ENCODE results near the gene RAB37. TPM values are rescaled to one million over a fixed set of nuclear protein-coding genes. Genes with fewer than 3 reads are reported as not detected.

Gene RAB37
- polyA plus RNA-seq (2011; rRNA removed): 0.06 and 0.12 TPM in 2 replicates
- 0.09 TPM in 1 of 2 replicates, not detected in the other for polyA minus RNA-seq (2011; rRNA and poly(A)+ RNA removed)

GRCh38 chr17:74736513-74737298 is at the start of gene RAB37:
TSS of gene RAB37 (plus strand) at chr17:74737256. CDS start at chr17:74737273, 17 bp downstream.
- no peak for DNase-seq (ENCODE audit: low read depth)
- ChIA-PET CTCF (interaction anchor here (0.7 to 3.7 kb wide), 9 partner anchors 8 to 133 kb away, joined by 3 to 14 read pairs (median 3); no protein-coding TSS in a partner anchor), POLR2A (no interaction called here)
- TF ChIP-seq CTCF (IDR thresholded peaks at IDR 0.05; ENCODE audit: insufficient read depth, low read depth, low read length): no peak
- H3K27me3 ChIP-seq (ENCODE audit: control insufficient read depth, insufficient read depth, low read length): peaks cover 30% of the 10 kb centered on the region
- no peaks in the 10 kb centered on the region; the same call in 1 of the 2 replicates for H3K36me3 ChIP-seq (ENCODE audit: control insufficient read depth, insufficient read depth, low read length)
- H3K4me3 ChIP-seq (ENCODE audit: low read depth, low read length): no peak within 1 kb of the TSS

GRCh38 chr17:74687886-74688285 is 49.2 kb upstream of the RAB37 start:
- ChIA-PET CTCF (interaction anchor here (1.4 kb wide), 1 partner anchor 12 kb away, joined by 4 read pairs; no protein-coding TSS in a partner anchor), POLR2A (no interaction called here)
- H3K4me3 ChIP-seq (ENCODE audit: low read depth, low read length): no peak overlapping the region
- DNase-seq (ENCODE audit: low read depth): no peak
- no peak for TF ChIP-seq CTCF (IDR thresholded peaks at IDR 0.05; ENCODE audit: insufficient read depth, low read depth, low read length)
- H3K36me3 ChIP-seq (ENCODE audit: control insufficient read depth, insufficient read depth, low read length): no peaks in the 10 kb centered on the region
- no peaks in the 10 kb centered on the region for H3K27me3 ChIP-seq (ENCODE audit: control insufficient read depth, insufficient read depth, low read length)

GRCh38 chr17:74690409-74690825 is 46.6 kb upstream of the RAB37 start:
- TF ChIP-seq CTCF (IDR thresholded peaks at IDR 0.05; ENCODE audit: insufficient read depth, low read depth, low read length): no peak
- H3K36me3 ChIP-seq (ENCODE audit: control insufficient read depth, insufficient read depth, low read length): no peaks in the 10 kb centered on the region
- 0 out of 2 replicates have a peak, but pooled peaks cover 2% of the 10 kb centered on the region for H3K27me3 ChIP-seq (ENCODE audit: control insufficient read depth, insufficient read depth, low read length)
- POLR2A ChIA-PET: no interaction called here
- no peak overlapping the region for H3K4me3 ChIP-seq (ENCODE audit: low read depth, low read length)
- CTCF ChIA-PET: no interaction called here
- DNase-seq (ENCODE audit: low read depth): no peak

- no peaks in the 10 kb centered on the region for H3K36me3 ChIP-seq (ENCODE audit: control insufficient read depth, insufficient read depth, low read length)
- DNase-seq (ENCODE audit: low read depth): no peak
- no peak for TF ChIP-seq CTCF (IDR thresholded peaks at IDR 0.05; ENCODE audit: insufficient read depth, low read depth, low read length)
- H3K27me3 ChIP-seq (ENCODE audit: control insufficient read depth, insufficient read depth, low read length): 0 out of 2 replicates have a peak, but pooled peaks cover 2% of the 10 kb centered on the region
- no peak overlapping the region for H3K4me3 ChIP-seq (ENCODE audit: low read depth, low read length)
- ChIA-PET POLR2A (no interaction called here), CTCF (no interaction called here)
These were observed 45.9 kb upstream of the RAB37 start for GRCh38 chr17:74691151-74691550.

GRCh38 chr17:74694081-74694480 is 43.0 kb upstream of the RAB37 start:
- H3K36me3 ChIP-seq (ENCODE audit: control insufficient read depth, insufficient read depth, low read length): no peaks in the 10 kb centered on the region
- 0 out of 2 replicates have a peak, but pooled peaks cover 2% of the 10 kb centered on the region for H3K27me3 ChIP-seq (ENCODE audit: control insufficient read depth, insufficient read depth, low read length)
- no peak for TF ChIP-seq CTCF (IDR thresholded peaks at IDR 0.05; ENCODE audit: insufficient read depth, low read depth, low read length)
- H3K4me3 ChIP-seq (ENCODE audit: low read depth, low read length): no peak overlapping the region
- DNase-seq (ENCODE audit: low read depth): no peak
- ChIA-PET CTCF (no interaction called here), POLR2A (no interaction called here)
